Right lung (tissue), 5 donors: ENCODE data around the gene TECR. TPM values are rescaled to one million over a fixed set of nuclear protein-coding genes. Genes with fewer than 3 reads are reported as not detected.

ENCODE experiments used
- DNase-seq, 2 donors: peaks; one replicate each; pipeline ENCODE4 v3.0.0-alpha.2; 2013
- polyA plus RNA-seq, 5 donors: library from polyadenylated mRNA; unstranded; fragments of 120-200 nt; gene quantifications; one replicate each; pipeline versions ENCODE4 v1.2.1 to v1.2.3, GENCODE V29; 2013; ENCODE audit warnings: inconsistent platforms in 1 of 5, low replicate concordance in 1 of 5; ENCODE audit not compliant: insufficient read length in 5 of 5, insufficient read depth in 1 of 5

The TECR gene
- polyA plus RNA-seq, 5 donors = 61.8 to 119 (median 84.8) TPM

DNA sequence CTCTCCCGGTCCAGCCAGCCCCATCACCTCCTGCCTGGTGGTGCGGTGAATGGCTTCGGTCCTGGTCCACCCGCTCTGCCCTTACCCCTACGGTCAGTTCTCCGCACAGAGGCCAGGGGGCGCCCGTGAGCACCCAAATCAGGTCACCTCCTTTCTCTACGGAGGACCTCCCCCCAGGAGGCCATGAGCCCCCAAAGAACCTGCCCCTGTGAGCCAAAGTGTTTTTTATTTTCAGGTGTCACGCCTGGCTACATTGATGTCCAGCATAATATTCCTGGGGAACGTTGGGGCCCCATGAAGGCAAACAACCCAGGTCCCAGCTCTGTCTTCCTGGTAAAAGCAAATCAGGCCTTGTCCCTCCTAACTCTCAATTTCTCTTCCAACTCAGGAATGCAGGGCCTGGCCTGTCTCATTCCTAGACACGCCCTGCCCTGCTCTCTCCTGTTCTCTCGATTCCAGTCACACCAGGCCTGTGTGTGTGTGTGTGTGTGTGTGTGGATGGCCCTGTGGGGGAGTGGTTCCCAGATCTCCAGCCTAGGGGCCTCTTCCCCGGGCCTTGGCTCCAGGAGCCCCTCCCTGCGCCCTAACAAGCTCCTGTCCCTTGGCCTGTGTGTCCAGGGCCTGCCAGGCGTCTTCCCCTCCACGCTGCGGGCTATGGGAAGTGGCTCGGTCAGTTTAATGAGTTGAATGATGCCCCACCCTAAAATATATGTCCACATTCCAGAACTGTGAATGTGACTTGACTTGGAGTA is 23.7 kb upstream of the TECR start:
- DNase-seq = peak in 1 of 2 donors; percentile 31

DNA sequence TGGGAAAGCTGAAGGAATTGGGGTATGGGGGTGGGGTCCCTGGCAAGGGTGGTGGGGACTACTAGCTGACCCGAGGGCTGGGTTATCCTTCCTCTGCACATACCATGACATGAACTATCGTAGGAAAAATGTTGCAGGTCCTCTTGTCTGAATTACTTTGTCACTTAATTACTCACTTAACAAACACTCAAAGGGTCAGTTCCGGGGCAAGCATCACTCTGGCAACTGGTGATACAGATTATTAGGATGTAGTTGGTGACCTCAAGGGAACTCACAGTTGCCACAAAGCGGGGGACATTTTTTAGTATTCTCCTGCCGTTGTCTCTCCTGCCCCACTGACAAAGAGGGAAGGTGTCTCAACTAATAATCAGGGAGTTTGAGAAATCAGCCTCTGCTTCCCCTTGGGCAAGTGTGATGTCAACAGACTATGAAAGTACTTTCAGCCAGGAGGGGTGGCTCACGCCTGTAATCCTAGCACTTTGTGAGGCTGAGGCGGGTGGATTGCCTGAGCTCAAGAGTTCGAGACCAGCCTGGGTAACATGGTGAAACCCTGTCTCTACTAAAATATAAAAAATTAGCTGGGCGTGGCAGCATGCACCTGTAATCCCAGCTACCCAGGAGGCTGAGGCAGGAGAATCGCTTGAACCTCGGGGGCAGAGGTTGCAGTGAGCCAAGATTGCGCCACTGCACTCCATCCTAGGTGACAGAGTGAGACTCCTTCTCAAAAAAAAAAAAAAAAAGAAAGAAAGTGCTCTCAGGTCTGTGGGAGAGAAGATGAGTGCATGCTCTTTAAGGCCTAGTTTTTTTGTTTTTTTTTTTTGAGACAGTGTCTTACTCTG is 21.5 kb upstream of the TECR start:
- peak in 1 of 2 donors; percentile 46 for DNase-seq

DNA sequence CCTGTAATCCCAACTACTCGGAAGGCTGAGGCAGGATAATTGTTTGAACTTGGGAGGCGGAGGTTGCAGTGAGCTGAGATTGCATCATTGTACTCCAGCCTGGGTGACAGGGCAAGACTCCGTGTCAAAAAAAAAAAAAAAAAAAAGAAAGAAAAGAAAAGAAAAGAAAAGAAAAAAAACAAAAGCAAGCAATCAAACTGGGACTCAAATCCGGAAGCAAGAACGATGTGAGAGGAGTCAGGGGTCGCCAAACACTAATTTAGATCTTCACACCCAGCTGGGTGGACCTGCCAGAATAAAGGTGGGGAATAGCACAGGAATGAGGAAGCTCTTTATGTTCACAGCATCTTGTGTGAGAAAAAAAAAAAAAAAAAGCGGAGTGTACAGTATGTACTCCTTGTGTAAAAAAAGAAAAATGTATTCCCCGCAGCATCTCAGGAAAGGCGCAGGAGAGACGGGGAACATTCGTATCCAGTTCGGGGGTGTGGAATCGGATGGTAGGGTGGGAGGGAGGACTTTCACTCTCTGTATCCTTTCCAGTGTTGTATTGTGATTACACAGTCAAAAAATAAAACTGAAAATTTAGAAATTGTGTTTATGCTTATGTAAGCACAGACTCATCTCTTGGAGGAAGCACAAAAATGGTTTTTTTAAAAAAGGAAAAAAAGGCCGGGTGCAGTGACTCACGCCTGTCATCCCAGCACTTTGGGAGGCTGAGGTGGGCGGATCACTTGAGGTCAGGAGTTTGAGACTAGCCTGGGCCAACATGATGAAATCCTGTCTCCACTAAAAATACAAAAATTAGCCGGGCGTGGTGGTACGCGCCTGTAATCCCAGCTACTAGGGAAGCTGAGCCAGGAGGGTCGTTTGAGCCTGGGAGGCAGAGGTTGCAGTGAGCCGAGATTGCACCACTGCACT is 18.8 kb upstream of the TECR start:
- DNase-seq = no peak

DNA sequence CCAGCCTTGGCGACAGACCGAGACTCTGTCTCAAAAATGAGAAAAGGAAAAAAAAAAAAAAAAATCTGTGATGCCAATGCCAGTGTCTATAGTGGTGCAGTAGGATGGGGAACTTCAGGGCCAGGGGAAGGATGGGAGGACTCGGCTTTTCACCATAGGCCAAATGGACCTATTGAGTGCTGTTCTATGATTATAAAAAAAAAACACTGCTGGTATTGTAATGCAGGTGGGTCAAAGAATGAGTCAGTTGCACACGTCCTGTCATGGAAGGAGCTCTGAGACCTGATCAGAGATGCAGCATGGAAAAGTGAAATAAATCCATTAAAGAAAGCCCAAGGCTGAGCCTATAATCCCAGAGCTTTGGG is 18.2 kb upstream of the TECR start:
- no peak for DNase-seq

DNA sequence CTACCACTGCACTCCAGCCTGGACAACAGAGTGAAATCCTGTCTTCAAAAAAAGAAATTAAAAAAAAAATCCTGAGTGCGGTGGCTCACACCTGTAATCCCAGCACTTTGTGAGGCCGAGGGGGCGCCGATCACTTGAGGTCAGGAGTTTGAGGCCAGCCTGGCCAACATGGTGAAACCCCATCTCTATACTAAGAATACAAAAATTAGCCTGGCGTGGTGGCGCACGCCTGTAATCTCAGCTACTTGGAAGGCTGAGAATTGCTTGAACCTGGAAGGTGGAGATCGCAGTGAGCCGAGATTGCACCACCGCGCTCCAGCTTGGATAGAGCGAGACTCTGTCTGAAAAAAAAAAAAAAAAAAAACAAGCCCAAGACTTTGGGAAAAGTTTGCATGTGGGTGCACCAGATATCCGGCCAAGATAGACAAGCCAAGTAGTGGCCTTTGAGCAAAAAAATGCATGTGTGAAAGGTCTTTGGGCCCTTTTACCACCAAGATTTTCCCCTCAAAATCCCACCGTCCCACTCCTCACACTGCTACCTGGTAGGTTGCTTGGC is 16.9 kb upstream of the TECR start:
- DNase-seq = no peak

DNA sequence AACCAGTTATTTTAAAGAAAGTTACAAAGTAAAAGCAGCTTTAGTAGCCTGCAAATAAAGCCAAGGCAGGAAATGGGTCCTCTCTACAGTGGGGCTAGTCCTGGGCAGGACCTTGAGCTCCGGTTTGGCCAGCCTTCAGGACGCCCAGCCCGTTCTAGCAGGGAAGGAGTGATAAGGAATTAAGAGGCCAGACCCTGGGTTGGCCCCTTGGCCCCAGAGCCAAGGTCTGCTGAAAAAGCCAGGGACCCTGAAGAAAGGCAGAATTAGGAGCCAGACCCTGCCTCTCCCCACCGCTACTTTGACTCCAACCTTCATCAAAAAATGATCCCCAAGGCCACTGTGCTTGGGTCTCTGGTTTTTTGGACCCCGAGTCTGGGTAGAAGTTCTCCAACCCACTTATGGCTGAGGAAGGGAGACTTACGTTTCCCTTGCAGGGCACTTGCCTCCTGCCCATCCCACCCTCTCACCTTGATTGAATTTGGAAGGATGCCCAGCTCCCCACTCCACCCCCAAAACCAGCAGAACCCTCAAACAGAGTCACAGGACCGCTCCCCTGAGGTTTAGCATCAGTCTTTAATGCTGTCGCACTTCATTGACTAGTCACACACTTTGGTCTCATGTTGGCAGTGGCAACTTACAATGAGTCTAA is 15.1 kb upstream of the TECR start:
- DNase-seq = no peak

DNA sequence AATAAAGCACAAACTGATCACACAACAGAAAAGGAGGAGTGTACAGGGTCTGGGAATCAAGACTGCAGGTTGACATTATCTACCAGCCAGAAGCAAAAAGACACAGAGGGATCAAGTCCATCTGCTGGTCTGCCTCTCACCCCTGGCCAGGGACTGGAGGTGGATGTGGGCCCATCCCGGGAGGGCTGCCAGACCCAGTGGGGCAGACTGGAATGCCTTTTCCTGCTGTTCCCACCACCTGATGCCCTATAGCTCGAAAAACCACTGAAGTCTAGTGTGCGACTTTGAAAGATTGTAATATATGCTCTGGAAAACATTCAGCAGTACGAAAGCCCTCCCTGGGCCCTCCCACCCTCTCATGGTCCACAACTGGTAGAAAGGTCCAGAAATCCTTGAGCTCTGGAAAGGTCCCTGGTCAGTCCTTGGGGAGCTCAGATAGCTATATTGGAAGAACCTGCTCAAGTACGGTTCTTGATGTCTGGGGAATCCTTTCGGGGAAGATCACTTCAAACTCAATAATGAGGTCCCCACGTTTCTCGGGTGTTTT is 13.8 kb upstream of the TECR start:
- no peak for DNase-seq

DNA sequence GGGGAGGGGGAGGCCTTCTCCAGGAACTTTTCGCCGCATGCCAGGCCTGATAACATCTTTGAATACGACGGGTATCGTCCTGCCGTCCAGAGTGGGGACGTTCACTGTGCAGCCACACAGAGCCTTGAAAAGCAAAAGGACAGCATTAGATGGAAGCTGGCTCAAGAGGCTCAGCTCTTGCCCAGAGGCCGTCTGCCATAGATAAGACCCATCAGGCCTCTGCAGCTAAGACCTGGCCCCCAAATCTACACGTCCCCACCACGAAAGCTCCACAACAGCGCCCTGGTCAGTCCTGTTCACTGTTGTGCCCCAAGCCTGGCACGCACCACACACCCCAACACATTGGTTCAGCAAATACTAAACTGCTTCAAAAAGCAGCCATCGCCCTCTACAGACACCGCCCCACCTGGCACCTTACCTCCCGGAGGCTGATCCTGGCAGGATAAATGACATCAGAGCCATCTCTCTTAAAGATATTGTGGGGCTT is 13.3 kb upstream of the TECR start:
- no peak for DNase-seq

DNA sequence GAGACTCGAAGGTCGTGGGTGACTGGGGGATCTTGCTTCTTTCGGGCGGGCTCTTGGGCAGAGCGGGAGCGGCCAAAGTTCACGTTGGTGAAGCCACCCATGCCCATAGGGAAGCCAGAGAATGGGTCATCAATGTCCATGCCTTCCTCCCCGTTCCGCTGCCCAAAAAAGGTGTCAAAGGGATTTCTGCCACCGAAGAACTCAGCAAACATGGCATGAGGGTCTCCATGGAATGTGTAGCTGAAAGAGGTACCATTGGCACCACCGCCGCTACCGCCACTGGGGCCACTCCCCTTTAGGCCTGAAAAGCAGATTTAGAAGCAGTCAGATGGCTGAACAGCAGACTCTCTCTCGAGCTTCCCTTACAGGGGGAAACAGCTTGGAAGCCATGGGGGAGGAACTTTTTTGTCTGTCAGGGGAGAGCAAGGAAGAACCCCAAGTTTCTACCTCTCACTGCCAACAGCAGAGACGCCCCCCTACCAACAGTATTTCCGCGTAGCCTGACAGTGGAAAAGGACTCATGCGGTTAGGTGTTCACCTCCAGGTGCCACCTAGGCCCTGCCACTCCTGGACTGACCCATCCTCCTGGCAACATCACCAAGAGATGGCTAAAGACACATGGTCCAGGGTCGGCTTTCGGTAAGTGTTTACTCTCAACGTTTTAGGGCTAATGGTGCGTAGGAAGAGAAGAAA is 12.5 kb upstream of the TECR start:
- DNase-seq = no peak

DNA sequence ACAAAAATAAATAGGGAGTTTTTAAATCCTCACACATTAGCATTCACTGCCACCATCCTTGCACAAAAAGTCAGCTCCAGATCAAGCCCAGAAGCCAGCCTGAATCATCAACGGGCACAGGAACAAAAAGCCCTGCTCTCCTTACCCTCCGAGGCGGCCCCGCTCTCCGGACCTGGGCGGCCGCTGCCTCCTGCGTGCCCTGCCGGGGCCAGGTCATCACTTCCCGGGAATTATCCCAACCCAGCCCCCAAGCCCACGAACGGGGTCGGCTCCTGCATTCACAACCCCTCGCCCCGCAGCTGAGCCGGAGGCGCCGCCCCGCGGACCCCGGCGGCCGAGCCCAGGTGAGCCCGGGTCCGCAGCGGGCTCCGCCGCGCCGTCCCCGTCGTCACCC is 12.0 kb upstream of the TECR start:
- DNase-seq = no peak

DNA sequence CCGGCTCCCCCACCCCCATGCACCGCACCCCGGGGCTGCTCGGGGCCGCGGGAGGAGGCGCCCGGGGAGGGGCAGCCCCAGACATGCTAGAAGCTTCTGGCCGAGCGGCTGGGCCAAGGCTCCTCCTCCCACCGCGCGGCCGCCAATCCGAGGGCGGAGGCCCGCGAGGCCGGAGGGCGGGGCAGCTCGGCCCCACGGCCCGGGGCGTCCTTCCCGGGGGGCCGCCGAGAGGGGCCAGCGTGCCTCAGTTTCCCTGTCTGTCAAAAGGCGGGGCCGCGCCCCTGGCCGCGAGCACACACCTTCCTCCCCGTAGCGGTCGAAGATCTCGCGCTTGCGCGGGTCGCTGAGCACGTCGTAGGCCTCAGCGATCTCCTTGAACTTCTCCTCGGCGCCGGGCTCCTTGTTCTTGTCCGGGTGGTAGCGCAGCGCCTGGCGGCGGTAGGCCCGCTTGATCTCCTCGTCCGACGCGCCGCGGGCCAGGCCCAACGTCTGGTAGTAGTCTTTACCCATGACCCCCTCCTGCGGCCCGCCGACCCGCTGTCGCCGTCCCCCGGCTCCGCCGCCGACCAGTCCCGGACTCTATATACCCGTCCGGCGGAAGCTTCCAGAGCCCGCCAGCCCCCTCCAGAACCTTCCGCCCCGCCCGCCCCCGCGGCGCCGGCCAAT is 11.4 kb upstream of the TECR start, which contains the start of gene DNAJB1:
DNAJB1 (minus strand) TSS at position 558 of the 666 bp plus-strand sequence; CDS start at position 510, 48 bp downstream.
- DNase-seq = peak; percentile 77 to 82

DNA sequence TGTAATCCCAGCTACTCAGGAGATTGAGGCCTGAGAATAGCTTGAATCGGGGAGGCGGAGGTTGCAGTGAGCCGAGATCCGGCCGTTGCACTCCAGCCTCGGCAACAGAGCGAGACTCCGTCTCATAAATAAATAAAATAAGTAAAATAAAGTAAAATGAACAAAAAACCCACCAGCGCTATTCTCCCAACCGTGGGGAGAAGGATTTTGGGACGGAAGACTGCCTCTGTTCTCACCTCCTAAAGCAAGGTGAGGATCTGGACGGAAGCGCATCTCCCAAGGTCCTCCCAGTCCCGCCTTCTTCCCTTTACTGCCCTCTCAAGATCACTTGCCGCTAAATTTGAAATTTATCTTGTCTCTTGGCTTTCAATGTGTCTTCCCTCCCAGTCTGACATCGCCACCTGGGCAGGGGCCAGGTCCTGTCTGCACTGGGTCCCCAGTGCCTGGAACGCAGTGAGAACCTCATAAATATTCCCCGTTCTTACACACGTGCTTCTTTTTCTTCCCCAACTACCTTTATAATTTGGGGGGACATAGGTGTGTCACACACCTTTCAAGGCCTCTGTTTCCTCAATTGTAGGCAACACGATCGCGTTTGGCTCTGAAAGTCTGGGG is 10.0 kb upstream of the TECR start:
- DNase-seq = no peak

DNA sequence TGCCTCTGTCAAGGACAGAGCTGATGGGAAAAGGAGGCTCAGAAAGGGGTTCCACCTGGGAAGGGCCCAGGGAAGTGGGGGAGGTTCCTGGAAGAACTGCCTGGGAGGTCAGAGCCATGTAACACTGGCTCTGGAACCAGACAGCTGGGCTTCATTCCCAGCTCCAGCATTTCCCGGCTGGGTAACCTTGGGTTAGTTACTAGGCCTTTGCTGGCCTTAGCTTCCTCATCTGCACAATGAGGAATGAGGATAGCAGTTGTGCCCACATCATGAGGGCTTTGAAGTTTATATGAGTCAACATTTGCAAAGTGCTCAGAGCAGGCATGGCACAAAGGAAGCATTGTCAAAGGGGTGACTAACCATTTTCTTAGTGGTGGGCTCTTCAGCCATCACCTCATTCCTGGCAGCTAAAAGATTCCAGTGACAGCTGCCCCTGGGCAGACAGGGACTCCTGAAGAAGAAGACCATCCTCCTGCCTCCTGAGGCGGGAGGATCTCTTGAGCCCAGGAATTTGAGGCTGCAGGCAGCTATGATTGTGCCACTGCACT is 9.5 kb upstream of the TECR start:
- DNase-seq = no peak

DNA sequence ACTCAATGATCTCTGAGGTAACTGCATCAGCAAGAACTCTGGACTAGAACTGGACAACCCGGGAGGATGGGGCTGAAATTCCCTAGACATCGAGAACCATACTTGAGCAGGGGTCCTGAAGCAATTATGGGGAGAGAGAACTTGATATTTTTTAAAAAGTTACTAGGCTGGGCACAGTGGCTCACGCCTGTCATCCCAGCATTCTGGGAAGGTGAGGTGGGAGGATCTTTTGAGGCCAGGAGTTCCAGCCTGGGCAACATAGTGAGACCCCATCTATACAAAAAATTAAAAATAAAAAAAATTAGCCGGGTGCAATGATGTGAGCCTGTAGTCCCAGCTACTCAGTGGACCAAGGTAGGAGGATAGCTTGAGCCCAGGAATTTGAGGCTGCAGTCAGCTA is 8.9 kb upstream of the TECR start:
- no peak for DNase-seq

DNA sequence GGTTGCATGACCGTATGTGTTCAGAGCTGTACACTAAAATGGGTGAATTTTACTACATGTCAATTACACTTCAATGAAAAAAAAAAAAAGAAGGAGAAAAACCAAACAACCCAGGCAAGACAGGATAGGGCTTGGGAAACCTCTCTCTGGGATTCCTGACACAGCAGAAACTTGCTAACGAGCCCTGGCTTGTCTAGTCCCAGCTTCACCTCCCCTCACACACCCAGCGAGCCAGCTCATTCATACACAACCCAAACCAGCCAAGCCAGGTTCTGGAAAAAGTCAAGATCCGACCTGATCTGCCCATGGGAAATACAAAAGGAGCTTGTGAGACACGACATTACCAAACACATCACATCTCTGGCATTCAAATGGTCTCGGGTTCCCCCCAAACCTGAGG is 3.7 kb upstream of the TECR start:
- no peak for DNase-seq

DNA sequence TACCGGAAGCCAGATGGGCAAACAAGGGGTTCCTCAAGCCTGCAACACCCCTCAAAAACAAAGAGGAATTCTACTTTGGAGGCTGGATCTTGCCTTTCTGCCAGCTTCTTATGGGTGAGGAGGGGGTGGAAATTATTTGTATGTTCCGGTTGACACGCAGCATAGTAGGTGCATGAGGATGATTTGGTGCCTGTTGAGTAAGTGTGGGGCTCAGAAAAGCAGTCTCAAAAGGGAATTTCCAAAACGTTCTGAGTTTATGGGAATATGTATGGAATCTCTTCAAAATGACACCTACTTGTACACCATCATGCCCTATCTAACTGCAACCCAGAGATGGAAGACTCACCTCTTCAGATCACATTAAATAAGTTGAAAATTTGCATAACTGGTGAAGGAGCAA is 3.0 kb upstream of the TECR start:
- no peak for DNase-seq

DNA sequence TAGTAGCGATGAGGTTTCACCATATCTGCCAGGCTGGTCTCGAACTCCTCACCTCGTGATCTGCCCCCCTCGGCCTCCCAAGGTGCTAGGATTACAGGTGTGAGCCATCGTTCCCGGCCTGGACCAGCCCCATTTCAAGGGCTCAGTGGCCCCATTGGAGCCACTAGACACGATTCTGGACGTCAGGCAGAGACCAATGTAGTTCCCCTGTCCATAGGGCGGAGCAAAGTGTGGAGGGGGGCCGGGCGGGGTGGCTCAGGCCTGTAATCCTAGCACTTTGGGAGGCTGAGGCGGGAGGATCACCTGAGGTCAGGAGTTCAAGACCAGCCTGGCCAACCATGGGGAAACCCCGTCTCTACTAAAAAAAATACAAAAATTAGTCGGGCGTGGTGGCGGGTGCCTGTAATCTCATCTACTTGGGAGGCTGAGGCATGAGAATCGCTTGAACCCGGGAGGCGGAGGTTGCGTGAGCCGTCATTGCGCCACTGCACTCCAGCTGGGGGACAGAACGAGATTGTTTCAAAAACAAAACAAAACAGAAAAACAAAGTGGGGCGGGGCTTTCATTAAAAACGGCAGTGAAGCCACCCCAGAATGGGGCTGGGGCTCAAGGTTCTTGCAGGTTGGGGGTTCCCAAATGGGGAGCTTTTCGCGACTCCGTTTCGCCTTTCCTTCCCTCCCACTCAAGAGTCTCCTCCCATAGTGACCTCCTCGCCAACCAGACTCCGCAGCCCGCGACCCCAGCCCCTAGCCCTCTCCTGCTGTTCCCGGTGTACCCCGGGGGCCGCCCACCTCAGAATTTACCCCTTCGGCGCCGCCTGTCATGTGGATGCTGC is 758 bp upstream of the TECR start:
- no peak for DNase-seq

DNA sequence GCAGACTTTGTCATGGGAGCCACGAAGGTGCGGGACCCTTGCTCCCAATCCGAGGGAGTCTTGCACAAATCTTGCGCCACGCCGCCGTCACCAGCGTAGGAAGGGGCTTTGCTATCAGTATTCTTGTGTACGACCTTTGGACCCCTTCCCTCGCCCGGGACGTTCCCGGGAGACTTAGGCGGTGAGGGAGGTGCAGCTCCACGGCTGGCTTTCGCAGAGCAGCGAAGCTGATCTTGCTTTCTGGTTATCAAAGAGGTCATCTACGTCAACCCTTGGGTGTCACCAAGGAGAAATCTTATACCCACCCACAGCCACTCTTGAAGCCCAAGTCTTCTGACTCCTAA is 583 bp downstream of the TECR start:
- no peak for DNase-seq
